Measurements from ENCODE around the gene LRRFIP2.
A peak's percentile ranks its signal among the peaks of the same experiment; 100 is the strongest.
"Not testable (repeated sequence)": the region's sequence is repeated elsewhere in the genome, so short reads cannot be mapped to it uniquely, and the experiment has no call there.

The LRRFIP2 gene

DNA sequence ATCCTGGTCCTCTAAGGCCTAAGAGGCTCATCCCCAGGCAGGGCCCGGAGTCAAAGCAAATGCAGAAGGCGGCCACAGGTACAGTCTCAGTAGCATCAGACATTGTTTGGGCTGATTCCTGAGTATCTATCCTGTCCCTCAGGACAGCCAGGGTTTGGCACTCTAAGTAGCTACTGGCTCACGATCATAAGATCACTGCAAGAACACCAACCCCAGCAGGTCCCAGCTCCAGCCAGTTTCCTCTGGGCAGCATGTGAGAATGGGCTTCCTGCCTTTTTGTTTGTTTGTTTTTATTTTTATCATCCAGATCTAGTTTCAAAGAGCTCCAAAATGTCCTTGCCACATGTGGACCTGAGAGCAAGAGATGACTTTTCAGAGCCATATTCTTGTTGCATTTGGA lies 32.7 kb downstream of the LRRFIP2 start:
- no peak for DNase-seq

DNA sequence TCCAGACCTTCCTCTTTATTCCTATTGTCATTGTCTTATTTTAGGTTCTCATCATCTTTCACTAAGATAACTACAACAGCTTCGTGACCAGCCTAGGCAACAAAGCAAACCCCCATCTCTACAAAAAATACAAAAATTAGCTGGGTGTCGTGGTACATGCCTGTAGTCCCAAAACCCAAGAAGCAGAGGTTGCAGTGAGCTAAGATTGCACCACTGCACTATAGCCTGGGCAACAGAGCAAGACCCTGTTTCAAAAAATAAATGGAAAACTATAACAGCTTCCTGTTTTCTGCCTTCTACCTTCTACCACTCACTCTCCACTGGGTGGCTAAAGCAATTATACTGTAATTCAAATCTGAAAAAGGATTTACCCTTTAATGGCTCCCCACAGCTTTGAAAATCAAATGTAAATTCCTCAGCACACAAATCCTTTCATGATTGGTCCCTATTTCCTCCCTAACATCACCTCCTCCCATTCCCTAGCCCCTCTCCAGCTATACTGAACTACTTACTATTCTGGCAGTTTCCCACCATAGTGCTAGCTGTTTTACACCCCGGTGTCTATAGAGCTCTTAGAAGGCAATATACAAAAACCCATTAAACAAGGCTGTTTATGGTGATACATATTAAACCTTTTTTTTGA lies 33.4 kb downstream of the LRRFIP2 start:
- no peak for DNase-seq

DNA sequence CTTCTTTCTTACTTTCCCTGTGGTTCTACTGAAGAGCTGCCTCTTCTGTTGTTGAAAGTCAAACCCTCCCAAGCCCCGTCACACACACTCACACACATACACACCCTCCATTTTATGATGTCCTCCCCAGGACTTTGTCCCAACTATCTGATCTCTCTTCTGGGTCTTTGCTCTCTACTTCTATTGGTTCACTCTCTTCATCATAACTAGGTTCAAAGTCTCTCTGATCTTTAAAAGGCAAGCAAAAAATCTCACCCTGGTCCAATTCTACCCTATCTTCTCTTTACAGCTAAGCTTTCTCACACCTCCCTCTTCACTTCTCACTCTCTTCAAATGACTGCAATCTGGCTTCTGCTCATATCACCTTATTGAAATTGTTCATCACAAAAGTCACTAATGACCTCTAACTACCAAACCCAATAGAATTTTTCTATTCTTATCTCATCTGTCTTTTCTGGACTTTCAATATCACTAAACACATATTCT lies 34.8 kb downstream of the LRRFIP2 start:
- no peak for DNase-seq

DNA sequence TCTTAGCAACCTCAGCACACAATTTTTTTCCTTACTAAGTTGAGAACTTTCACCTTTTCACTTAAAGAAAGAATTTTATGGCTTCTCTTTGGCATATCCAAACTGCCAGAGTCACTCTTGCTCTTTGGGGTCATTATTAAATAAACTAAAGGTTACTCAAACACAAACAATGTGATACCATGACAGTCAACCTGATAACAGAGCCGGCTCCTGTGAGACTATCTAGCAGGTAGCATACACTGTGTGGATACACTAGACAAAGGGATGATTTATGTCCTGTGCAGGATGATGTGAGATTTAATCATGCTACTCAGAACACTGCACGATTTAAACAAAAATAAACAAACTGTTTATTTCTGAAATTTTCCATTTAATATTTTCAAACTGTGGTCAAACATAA lies 35.6 kb downstream of the LRRFIP2 start:
- peak; percentile 11 for DNase-seq

DNA sequence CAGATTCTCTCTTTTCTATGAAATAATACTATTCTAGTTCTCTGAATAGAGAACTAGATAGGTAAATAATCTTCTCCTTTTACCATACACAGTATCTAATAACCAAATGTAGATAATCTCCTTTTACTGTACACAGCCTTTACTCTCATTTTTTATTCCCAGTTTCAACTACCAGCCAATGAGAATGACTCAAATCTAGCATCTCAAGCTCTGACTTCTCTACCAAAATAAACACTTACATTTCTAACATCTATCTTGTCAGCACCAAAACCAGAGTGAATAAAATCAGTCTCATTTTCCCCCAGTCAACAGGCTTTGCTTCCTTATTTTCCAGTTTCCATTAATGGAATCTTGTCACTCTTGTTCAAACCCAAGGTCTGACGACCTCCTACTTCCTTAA lies 36.9 kb downstream of the LRRFIP2 start:
- DNase-seq: no peak

DNA sequence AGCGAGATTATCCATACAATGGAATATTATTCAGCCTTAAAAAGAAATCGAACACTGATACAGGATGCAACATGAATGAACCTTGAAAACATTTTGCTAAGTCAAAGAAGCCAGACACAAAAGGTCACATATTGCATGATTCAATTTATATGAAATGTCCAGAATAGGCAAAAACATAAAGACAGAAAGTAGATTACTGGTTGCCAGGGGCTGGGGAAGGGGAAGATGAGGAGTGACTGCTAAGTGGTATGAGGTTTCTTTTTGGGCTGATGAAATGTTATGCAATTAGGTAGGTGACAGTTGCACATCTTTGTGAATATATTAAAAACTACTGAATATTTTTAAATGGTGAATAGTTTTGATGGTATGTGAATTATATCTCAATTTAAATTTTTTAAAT lies 38.3 kb downstream of the LRRFIP2 start:
- no peak for DNase-seq

DNA sequence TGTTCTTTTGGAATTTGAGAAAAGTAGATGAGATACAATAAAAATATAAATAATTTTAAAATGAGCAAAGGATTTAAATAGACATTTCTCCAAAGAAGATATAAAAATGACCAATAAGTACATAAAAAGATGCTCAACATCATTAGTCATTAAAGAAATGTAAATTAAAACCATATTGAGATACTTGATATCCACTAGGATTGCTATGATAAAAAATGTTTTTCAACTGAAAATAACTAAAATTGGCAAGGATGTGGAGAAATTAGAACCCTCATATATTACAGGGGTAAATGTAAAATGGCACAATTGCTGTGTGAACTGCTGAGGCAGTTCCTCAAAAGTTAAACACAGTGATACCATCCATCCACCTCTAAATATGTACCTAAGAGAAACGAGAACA lies 38.8 kb downstream of the LRRFIP2 start:
- no peak for DNase-seq

- DNase-seq: no peak
Observed at GRCh38 chr3:37132334-37132733, 42.0 kb downstream of the LRRFIP2 start.

DNA sequence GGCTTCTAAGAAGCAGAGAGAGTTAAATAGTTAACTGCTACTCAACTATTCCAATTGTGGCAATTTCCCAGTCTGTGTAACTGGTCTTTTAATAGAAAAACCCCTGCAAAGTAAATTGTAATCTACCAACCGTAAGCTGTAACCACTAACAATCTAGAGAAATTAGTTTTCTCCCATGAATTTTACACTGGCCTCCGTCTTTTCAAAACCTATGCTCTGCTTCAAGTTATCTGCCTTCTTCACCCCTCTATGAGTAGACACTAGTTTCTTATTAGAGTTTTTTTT lies 42.6 kb downstream of the LRRFIP2 start:
- DNase-seq: no peak

DNA sequence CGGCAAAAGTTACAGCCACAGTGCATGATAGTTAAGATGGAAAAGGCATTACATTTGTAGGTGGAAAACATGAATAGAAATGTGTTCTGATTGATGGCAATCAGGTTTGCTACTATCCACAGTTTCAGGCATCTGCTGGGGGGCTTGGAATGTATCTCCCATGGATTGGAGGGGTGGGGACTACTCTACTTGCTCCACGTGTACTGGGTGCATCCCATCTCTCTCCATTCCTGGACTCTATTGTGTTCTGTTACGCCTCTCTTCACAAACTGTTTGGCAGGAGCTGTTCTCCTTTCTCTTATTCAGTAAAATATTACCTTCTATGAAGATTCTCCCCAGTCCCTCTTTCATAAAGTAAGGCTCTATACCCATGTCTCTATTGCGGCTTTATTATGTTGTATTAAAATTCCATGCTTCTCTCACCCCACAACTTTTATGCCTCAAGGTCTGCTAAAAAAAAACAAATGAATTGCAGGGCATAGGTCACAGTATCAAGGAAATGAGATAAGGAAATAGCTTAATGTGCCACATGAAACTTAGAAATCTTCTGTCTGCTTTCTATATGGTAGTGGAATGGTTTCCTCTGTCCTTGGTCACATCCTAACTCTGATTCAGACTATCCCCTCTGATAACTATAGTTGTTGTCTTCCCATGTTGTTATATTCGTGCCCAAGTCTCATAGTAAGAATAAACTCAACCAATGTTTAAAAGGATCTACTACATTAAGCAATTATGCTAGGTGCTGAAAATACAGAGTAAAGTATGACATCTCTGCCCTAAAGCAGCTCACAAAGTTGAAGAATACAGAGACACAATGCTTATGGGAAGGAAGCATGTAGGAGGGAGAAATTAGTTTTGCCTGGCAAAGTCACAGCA lies 43.2 kb downstream of the LRRFIP2 start:
- DNase-seq: no peak

GRCh38 chr3:37130448-37130847 lies 43.9 kb downstream of the LRRFIP2 start:
- DNase-seq: no peak

DNA sequence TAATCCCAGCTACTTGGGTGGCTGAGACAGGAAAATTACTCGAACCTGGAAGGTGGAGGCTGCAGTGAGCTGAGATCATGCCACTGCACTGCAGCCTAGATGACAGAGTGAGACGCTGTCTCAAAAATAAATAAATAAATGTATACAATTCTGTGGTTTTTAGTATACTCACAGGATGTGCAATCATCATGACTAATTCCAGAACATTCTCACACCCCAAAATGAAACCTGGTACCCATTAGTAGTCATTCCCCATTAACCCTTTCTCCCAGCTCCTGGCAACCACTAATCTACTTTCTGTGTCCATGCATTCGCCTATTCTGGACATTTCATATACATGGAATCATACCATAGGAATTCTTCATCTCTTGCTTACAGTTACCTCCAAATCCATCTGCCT lies 44.5 kb downstream of the LRRFIP2 start:
- peak; percentile 59 for DNase-seq

- no peak for DNase-seq
Observed at GRCh38 chr3:37127340-37127739, 47.0 kb downstream of the LRRFIP2 start.

DNA sequence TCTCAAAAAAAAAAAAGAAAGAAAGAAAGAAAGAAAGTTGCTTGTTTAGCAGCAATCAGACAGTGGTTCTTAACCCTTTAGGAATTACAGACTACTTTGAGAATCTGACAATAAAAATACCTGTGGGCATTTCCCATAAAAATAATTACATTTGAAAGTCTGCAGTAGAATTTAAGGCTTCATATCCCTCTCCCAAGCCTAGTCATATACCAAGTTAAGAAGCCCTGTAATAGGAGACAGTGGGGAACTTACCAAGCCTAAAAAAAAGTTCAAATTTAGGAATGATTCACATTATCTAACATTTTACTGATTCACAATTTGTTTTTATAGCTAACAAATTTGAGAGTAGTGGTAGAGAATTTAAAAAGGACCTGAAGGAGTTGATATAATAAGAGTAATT lies 47.5 kb downstream of the LRRFIP2 start:
- DNase-seq: no peak

DNA sequence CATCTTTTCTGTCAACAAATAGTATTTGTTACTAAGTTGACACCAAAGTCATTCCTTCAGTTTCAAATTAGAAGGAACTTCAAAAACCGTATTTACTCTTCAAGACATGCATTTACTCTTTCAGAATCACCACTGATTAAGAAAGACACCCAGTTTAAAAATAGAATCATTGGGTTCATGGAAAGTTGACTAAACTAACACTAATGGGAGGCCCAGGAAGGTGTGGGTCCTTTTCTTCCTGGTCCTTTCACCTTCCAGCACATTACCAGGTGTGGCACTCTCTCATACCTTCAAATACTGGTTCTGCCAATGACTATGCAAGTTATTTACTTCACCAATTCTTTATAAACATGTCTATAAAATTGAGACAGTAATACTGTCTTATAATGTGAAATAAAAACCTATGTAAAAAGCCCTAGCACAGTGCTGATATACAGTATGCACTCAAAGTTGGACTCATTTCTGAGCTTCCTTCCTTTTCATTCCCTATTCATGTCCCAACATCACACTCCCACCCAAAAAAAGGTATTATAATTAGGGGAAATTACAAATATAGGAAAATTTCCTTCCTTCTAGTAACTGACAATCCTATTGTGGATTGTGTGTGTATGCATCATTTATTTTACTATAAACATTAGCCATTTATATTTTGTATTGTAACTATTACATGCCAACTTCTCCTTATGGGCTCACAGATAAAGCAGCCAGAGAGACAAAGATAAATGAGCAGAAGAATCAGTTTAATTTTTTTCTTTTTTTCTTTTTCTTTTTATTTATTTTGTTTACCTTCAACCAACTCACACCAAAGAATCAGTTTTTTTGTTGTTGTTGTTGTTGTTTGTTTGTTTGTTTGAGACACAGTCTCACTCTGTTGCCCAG lies 48.9 kb downstream of the LRRFIP2 start:
- no peak for DNase-seq

DNA sequence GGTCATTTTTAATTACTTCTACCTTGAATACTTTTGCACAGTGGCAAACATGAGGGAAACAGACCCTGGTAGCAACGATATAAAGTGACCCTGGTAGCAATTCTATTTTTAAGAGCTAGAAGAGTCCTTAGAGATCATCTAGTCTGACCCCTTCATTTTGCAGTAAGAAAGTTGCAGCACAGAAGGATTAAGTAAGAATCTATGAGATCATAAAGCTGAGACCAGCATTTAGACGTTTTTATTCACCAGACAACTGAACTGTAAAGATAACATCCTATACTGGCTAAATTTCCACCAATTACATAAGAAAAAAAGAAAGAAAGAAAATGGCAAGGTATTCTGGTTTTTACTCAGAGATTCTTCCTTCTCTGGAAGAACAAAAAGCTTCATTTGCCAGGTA lies 49.9 kb downstream of the LRRFIP2 start:
- DNase-seq: no peak

DNA sequence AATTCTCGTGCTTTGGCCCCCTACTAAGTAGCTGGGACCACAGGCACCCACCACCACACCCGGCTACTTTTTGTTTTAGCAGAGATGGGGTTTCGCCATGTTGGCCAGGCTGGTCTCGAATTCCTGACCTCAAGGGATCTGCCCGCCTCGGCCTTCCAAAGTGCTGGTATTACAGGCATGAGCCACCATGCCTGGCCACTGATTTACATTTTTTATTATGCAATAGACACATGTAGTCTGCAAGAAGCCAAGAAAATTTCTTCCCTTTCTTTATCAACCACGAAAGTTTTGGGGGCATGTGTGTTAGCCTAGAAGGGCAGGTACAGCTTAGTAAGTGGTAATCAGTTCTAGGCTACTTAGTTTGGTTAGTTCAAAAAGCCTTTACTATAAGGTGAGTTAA lies 51.1 kb downstream of the LRRFIP2 start:
- DNase-seq: no peak

GRCh38 chr3:37122069-37122468 lies 52.3 kb downstream of the LRRFIP2 start:
- DNase-seq: not testable (repeated sequence)

- no peak for DNase-seq
Observed at GRCh38 chr3:37118163-37118562, 56.2 kb downstream of the LRRFIP2 start.

GRCh38 chr3:37117548-37117947 lies 56.8 kb downstream of the LRRFIP2 start:
- no peak for DNase-seq

DNA sequence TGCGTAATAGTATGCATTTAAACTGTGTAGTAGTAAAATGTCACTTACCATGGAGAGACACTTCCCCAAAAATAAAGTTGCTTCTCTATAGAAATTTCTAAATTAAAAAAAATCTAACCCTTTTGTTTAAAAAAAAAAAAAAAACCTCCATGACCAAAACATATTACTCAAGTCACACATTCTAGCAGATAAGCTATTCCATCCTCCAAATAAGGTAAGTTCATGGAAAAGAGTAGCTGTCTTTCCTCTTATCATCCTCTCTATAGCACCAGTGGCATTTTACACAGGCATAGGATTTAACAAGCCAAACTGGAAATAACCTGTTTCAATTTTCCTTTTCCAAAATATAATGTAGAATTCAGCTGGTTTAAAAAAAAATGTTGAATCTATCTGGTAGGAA lies 57.4 kb downstream of the LRRFIP2 start:
- no peak for DNase-seq

- DNase-seq: no peak
Observed at GRCh38 chr3:37115446-37115845, 58.9 kb downstream of the LRRFIP2 start.
